GM21367 (cell line): ENCODE results near the gene PCDHA7.
"Not testable (repeated sequence)": the region's sequence is repeated elsewhere in the genome, so short reads cannot be mapped to it uniquely, and the experiment has no call there.

ENCODE experiments used
- ATAC-seq: cut with Tn5 transposase; IDR thresholded peaks from one replicate; pipeline ENCODE4 v1.9.1; 2021; ENCODE audit not compliant: unreplicated experiment

Gene PCDHA7

DNA sequence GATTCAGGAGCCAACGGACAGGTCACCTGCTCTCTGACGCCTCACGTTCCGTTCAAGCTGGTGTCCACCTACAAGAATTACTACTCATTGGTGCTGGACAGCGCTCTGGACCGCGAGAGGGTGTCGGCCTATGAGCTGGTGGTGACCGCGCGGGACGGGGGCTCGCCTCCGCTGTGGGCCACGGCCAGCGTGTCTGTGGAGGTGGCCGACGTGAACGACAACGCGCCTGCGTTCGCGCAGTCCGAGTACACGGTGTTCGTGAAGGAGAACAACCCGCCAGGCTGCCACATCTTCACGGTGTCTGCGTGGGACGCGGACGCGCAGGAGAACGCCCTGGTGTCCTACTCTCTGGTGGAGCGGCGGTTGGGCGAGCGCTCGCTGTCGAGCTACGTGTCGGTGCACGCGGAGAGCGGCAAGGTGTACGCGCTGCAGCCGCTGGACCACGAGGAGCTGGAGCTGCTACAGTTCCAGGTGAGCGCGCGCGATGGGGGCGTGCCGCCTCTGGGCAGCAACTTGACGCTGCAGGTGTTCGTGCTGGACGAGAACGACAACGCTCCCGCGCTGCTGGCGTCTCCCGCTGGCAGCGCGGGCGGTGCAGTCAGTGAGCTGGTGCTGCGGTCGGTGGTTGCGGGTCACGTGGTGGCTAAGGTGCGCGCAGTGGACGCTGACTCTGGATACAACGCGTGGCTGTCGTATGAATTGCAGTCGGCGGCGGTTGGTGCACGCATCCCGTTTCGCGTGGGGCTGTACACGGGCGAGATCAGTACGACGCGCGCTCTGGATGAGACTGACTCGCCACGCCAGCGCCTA is 23.3 kb downstream of the PCDHA7 start:
- no peak for ATAC-seq

DNA sequence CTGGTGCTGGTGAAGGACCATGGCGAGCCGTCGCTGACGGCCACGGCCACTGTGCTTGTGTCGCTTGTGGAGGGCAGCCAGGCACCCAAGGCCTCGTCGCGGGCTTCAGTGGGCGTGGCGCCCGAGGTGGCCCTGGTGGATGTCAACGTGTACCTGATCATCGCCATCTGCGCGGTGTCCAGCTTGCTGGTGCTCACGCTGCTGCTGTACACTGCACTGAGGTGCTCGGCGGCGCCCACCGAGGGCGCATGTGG is 23.8 kb downstream of the PCDHA7 start:
- ATAC-seq, result no peak

DNA sequence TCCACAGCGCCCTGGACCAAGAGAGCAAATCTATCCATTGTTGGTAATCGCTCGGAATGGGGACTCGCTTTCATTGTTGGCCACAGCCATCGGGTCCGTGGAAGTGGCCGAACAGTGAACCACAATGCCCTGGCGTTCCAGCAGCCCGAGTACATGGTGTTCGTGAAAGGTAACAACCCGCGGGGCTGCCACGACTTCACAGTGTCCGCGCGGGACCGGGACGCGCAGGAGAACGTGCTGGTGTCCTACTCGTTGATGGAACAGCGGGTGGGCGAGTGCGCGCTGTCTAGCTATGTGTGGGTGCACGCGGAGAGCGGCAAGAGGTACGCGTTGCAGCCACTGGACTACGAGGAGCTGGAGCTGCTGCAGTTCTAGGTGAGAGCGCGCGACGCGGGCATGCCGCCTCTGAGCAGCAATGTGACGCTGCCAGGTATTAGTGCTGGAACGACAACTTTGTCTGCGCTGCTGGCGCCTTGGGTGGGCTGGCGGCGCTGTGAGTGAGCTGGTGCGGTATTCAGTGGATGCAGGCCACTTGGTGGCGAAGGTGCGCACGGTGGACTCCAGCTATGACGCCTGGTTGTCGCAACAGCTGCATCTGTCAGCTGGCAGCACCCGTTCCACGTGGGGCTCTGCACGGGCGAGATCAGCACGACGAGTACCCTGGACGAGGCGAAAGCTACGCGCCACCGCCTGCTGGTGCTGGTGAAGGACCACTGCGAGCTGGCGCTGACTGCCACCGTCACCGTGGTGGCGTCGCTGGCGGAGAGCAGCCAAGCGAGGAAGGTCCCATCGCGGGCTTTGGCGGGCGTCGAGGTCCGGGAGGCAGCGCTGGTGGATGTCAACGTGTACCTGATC is 28.6 kb downstream of the PCDHA7 start:
- no peak for ATAC-seq

DNA sequence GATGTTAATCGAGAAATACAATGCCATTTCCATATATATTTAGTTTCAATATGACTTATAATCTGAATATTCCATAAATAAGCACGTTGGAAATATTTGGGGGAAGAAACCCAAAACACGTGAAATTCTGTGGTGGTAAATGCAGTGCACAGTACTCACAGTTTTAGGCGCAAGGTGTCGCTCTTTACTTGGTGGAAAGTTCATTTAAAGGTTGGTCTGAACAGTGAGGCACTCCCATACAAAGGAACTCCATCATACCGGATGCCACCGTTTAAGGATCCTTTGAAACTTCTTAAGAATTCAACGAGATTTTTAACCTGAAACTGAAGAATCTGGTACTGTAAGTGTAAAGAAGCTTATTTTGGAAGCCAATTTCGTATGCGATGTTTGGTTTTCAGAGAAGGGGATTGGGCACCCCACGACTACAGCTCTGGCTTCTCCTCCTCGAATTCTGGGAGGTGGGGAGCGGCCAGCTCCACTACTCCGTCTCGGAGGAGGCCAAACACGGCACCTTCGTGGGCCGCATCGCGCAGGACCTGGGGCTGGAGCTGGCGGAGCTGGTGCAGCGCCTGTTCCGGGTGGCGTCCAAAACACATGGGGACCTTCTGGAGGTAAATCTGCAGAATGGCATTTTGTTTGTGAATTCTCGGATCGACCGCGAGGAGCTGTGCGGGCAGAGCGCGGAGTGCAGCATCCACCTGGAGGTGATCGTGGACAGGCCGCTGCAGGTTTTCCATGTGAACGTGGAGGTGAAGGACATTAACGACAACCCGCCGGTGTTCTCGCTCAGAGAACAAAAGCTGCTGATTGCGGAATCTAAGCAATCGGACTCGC is 34.9 kb downstream of the PCDHA7 start, which contains the start of gene PCDHA11:
TSS of gene PCDHA11 (plus strand) at position 237 of the 834 bp plus-strand sequence. CDS start at position 384, 147 bp downstream.
- no peak for ATAC-seq

DNA sequence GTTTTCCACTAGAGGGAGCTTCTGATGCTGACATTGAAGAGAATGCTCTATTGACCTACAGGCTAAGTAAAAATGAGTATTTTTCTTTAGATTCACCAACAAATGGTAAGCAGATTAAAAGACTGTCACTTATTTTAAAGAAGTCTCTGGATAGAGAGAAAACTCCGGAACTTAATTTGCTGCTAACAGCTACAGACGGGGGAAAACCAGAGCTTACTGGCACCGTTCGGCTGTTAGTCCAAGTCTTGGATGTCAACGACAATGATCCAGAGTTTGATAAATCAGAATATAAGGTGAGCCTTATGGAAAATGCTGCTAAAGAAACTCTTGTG is 35.5 kb downstream of the PCDHA7 start:
- ATAC-seq, result no peak

DNA sequence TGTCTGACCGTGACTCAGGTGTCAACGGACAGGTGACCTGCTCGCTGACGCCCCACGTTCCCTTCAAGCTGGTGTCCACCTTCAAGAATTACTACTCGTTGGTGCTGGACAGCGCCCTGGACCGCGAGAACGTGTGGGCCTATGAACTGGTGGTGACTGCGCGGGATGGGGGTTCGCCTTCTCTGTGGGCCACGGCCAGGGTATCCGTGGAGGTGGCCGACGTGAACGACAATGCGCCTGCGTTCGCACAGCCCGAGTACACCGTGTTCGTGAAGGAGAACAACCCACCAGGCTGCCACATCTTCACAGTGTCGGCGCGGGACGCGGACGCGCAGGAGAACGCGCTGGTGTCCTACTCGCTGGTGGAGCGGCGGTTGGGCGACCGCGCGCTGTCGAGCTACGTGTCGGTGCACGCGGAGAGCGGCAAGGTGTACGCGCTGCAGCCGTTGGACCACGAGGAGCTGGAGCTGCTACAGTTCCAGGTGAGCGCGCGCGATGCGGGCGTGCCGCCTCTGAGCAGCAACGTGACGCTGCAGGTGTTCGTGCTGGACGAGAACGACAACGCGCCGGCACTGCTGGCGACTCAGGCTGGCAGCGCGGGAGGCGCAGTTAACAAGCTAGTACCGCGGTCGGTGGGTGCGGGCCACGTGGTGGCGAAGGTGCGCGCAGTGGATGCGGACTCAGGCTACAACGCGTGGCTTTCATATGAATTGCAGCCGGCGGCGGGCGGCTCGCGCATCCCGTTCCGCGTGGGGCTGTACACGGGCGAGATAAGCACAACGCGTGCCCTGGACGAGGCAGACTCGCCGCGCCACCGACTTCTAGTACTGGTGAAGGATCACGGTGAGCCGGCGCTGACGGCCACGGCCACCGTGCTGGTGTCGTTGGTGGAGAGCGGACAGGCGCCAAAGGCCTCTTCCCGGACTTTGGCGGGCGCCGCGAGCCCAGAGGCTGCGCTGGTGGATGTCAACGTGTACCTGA is 36.4 kb downstream of the PCDHA7 start:
- no peak for ATAC-seq

DNA sequence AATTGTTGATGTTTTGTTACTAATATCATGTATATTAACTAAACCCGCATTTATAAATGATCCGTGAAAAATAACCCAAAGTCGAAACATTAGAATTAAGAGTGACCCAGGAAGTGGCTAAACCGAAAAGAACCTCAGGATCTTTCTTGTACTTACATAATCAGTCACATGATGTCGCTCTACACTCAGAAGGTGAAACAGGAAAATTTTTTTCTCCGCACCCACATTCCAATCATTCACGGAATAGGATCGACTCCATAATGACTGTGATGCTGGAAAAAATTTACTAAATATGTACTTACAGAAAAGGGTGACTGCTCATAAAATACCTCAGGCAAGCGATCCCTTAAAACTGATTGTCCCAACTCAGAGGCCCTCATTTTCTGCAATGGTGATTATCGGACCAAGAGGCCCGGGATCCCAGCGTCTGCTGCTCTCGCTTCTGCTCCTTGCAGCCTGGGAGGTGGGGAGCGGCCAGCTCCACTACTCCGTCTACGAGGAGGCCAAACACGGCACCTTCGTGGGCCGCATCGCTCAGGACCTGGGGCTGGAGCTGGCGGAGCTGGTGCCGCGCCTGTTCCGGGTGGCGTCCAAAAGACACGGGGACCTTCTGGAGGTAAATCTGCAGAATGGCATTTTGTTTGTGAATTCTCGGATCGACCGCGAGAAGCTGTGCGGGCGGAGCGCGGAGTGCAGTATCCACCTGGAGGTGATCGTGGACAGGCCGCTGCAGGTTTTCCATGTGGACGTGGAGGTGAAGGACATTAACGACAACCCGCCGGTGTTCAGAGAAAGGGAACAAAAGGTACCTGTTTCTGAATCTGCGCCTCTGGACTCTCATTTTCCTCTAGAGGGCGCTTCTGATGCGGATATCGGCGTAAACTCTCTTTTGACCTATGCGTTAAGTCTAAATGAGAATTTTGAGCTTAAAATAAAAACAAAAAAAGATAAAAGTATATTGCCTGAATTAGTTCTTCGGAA is 41.3 kb downstream of the PCDHA7 start, which contains the start of gene PCDHA12:
TSS of gene PCDHA12 (plus strand) at position 224 of the 981 bp plus-strand sequence. CDS start at position 389, 165 bp downstream.
- no peak for ATAC-seq

DNA sequence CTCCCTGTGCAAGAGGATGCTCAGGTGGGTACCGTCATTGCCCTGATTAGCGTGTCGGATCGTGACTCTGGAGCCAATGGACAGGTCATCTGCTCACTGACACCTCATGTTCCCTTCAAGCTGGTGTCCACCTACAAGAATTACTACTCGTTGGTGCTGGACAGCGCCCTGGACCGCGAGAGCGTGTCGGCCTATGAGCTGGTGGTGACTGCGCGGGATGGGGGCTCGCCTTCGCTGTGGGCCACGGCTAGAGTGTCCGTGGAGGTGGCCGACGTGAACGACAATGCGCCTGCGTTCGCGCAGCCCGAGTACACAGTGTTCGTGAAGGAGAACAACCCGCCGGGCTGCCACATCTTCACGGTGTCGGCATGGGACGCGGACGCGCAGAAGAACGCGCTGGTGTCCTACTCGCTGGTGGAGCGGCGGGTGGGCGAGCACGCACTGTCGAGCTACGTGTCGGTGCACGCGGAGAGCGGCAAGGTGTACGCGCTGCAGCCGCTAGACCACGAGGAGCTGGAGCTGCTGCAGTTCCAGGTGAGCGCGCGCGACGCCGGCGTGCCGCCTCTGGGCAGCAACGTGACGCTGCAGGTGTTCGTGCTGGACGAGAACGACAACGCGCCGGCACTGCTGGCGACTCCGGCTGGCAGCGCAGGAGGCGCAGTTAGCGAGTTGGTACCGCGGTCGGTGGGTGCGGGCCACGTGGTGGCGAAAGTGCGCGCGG is 42.6 kb downstream of the PCDHA7 start:
- not testable (repeated sequence) for ATAC-seq

DNA sequence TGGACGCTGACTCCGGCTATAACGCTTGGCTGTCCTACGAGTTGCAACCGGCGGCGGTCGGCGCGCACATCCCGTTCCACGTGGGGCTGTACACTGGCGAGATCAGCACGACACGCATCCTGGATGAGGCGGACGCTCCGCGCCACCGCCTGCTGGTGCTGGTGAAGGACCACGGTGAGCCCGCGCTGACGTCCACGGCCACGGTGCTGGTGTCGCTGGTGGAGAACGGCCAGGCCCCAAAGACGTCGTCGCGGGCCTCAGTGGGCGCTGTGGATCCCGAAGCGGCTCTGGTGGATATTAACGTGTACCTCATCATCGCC is 43.2 kb downstream of the PCDHA7 start:
- no peak for ATAC-seq

DNA sequence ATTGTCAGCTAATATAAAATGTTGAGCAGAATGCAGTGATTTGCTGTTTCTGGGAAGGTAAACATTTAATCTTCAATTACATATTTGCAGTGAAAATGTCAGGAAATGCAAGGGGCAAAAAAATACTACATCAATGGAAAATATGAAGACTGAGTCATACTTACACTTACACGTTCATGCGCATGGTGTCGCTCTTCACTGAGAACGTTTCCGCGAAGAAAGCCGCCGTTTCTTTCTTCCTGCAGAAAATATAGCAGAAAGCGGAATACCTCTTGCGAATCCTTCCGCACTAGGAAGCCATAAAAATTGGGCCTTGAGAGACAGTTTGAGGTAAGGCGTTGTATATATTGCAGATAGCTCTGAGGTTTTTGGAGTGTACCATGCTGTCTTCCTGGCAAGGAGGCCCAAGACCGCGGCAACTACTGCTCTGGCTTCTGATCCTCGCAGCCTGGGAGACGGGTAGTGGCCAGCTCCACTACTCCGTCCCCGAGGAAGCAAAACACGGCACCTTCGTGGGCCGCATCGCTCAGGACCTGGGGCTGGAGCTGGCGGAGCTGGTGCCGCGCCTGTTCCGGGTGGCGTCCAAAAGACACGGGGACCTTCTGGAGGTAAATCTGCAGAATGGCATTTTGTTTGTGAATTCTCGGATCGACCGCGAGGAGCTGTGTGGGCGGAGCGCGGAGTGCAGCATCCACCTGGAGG is 48.0 kb downstream of the PCDHA7 start, which contains the start of gene PCDHA13:
TSS of gene PCDHA13 (plus strand) at position 236 of the 702 bp plus-strand sequence. CDS start at position 381, 145 bp downstream.
- no peak for ATAC-seq

DNA sequence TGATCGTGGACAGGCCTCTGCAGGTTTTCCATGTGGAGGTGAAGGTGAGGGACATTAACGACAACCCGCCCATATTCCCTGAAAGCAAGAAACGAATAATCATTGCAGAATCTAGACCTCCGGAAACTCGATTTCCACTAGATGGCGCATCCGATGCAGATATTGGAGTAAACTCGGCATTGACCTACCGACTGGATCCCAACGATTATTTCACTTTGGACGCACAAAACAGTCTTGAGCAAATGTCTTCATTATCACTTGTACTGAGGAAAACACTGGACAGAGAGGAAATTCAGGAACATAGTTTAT is 48.5 kb downstream of the PCDHA7 start:
- no peak for ATAC-seq

DNA sequence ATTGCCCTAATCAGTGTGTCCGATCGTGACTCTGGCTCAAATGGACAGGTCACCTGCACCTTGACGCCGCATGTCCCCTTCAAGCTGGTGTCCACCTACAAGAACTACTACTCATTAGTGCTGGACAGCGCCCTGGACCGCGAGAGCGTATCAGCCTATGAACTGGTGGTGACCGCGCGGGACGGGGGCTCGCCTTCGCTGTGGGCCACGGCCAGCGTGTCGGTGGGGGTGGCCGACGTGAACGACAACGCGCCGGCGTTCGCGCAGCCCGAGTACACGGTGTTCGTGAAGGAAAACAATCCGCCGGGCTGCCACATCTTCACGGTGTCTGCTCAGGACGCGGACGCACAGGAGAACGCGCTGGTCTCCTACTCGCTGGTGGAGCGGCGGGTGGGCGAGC is 49.3 kb downstream of the PCDHA7 start:
- ATAC-seq, result no peak

DNA sequence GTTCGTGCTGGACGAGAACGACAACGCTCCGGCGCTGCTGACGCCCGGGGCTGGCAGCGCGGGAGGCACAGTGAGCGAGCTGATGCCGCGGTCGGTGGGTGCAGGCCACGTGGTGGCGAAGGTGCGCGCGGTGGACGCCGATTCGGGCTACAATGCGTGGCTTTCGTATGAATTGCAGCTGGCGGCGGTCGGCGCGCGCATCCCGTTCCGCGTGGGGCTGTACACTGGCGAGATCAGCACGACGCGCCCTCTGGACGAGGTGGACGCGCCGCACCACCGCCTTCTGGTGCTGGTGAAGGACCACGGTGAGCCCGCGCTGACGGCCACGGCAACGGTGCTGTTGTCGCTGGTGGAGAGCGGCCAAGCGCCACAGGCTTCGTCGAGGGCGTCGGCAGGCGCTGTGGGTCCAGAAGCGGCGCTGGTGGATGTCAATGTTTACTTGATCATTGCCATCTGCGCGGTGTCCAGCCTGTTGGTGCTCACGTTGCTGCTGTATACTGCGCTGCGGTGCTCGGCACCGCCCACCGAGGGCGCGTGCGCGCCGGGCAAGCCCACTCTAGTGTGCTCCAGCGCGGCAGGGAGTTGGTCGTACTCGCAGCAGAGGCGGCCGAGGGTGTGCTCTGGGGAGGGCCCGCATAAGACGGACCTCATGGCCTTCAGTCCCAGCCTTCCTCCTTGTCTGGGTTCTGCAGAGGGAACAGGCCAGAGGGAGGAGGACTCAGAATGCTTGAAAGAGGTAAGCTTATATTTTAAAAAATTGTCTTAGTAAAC is 50.0 kb downstream of the PCDHA7 start:
- ATAC-seq, result no peak
